WTC11 (cell line): ENCODE measurements around the gene PLEKHG5. TPM values are rescaled to one million over a fixed set of nuclear protein-coding genes. Genes with fewer than 3 reads are reported as not detected.

Source experiments
- ATAC-seq: fragments of 200-7000 bp; cut with Tn5 transposase; 2 replicates; pipeline ENCODE4 v1.10.0; 2021; ENCODE audit warnings: mild to moderate bottlenecking, moderate library complexity
- CTCF ChIA-PET: fragments of 300-600 bp; sonication (Branson Sonifier 250); formaldehyde crosslinking; loops from one replicate; lab custom pipeline; 2021; ENCODE audit warnings: antibody characterized with exemption; lab: Charles Lee
- POLR2A ChIA-PET: fragments of 350-600 bp; sonication (Branson Sonifier 250); formaldehyde crosslinking; loops from one replicate; lab custom pipeline; 2021; ENCODE audit warnings: antibody characterized with exemption; lab: Charles Lee
- DNase-seq: peaks from one replicate; pipeline ENCODE4 v3.0.0; 2021; ENCODE audit warnings: low spot score
- H3K27ac Mint-ChIP-seq: 2 replicates; pipeline ENCODE4 v1.8.0; 2021; ENCODE audit warnings: mixed read lengths
- H3K27me3 Mint-ChIP-seq: 2 replicates; pipeline ENCODE4 v1.8.0; 2021; ENCODE audit warnings: low read depth, mild to moderate bottlenecking, moderate library complexity, mixed read lengths
- H3K36me3 Mint-ChIP-seq: 2 replicates; pipeline ENCODE4 v1.8.0; 2021; ENCODE audit warnings: mixed read lengths
- H3K4me1 Mint-ChIP-seq: 2 replicates; pipeline ENCODE4 v1.8.0; 2022; ENCODE audit warnings: mixed read lengths
- H3K4me3 Mint-ChIP-seq: 2 replicates; pipeline ENCODE4 v1.8.0; 2021; ENCODE audit warnings: mild to moderate bottlenecking, moderate library complexity, mixed read lengths
- H3K9me3 Mint-ChIP-seq: 2 replicates; pipeline ENCODE4 v1.8.0; 2021; ENCODE audit warnings: mixed read lengths
- ARID4B ChIP-seq: sonication (generic); formaldehyde crosslinking; IDR thresholded peaks from 2 replicates; pipeline ENCODE4 v1.8.0; 2023; ENCODE audit warnings: missing genetic modification reagents, mild to moderate bottlenecking, borderline replicate concordance
- ATF6 ChIP-seq: sonication (generic); formaldehyde crosslinking; IDR thresholded peaks from 2 replicates; pipeline ENCODE4 v1.8.1; 2023; ENCODE audit warnings: mild to moderate bottlenecking, missing genetic modification reagents
- ETV6 ChIP-seq: sonication (generic); formaldehyde crosslinking; IDR thresholded peaks from 2 replicates; pipeline ENCODE4 v1.8.1; 2022; ENCODE audit warnings: mild to moderate bottlenecking, missing genetic modification reagents
- MLX ChIP-seq: sonication (generic); formaldehyde crosslinking; IDR thresholded peaks from 2 replicates; pipeline ENCODE4 v1.8.1; 2023; ENCODE audit warnings: mild to moderate bottlenecking, missing genetic modification reagents, moderate library complexity
- MXD4 ChIP-seq: fragments of 250-450 bp; sonication (Bioruptor Pico); IDR thresholded peaks from 2 replicates; pipeline ENCODE4 v1.8.0; 2021; ENCODE audit warnings: mild to moderate bottlenecking, moderate library complexity, borderline replicate concordance
- NR2C2 ChIP-seq: sonication (generic); formaldehyde crosslinking; IDR thresholded peaks from 2 replicates; pipeline ENCODE4 v1.8.0; 2022; ENCODE audit warnings: mild to moderate bottlenecking, missing genetic modification reagents
- RORB ChIP-seq: fragments of 250-450 bp; sonication (Bioruptor Pico); IDR thresholded peaks from 2 replicates; pipeline ENCODE4 v1.9.0; 2021; ENCODE audit warnings: mild to moderate bottlenecking
- SP1 ChIP-seq: sonication (generic); formaldehyde crosslinking; conservative IDR thresholded peaks from 2 replicates; pipeline ENCODE4 v1.8.1; 2022; ENCODE audit warnings: missing genetic modification reagents
- ZNF219 ChIP-seq: sonication (generic); formaldehyde crosslinking; IDR thresholded peaks from 2 replicates; pipeline ENCODE4 v1.8.0; 2023; ENCODE audit warnings: missing genetic modification reagents, mild to moderate bottlenecking, borderline replicate concordance
- ZNF423 ChIP-seq: fragments of 250-450 bp; sonication (Bioruptor Pico); IDR thresholded peaks from 2 replicates; pipeline ENCODE4 v2.1.2; 2022; ENCODE audit warnings: mild to moderate bottlenecking, moderate library complexity
- ZNF512 ChIP-seq: sonication (generic); formaldehyde crosslinking; IDR thresholded peaks from 2 replicates; pipeline ENCODE4 v1.8.1; 2022; ENCODE audit warnings: missing genetic modification reagents, borderline replicate concordance
- ZNF671 ChIP-seq: fragments of 250-450 bp; sonication (Bioruptor Pico); IDR thresholded peaks from 2 replicates; pipeline ENCODE4 v1.8.0; 2021; ENCODE audit warnings: mild to moderate bottlenecking
- total RNA-seq: library from RNA; stranded (reverse); gene quantifications from 3 replicates; pipeline ENCODE4 v1.2.3, GENCODE V29; 2021
- TF ChIP-seq, protein P1 (sequence below): sonication (generic); formaldehyde crosslinking; IDR thresholded peaks from 2 replicates; pipeline ENCODE4 v1.8.1; 2022; ENCODE audit warnings: mild to moderate bottlenecking, missing genetic modification reagents, moderate library complexity, borderline replicate concordance

Gene PLEKHG5
- total RNA-seq, 1 experiment from 2014 or later: 27.5 TPM

DNA sequence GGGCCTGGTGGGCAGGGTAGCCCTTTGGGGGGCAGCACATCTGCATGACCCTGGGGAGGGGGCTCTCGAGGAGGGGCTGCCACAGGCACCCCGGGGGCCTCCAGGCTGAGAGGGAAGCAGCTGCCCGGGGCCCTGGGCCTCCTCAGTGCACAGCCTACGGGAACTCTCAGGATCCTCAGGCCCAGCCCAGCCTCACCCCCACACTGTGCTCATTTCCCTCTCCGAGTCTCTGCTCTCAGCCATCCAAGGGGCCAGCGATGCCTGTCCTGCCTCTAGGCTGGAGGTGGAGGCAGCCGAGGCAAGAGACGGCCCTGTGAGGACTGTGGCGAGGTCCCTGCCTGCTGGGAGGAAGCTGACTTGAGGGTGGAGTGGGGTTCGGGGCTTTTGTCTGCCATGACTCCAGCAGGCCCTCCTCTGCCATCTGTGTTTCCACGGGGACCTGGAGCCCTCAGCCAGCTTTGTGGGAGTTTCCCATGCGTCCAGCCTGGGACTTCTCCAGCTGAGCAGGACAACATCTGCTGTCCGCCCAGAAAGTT lies 7.2 kb upstream of the PLEKHG5 start:
- no peak overlapping the region for H3K27ac Mint-ChIP-seq
- H3K27me3 Mint-ChIP-seq: peaks cover 30% of the 10 kb centered on the region
- no peak overlapping the region for H3K4me3 Mint-ChIP-seq
- CTCF ChIA-PET: interaction anchor here (1.1 to 3.9 kb wide), 7 partner anchors 10 to 61 kb away, joined by 4 to 21 read pairs (median 5); no protein-coding TSS in a partner anchor
- TF ChIP-seq ARID4B (CRISPR knock-in tag) (no peak), MLX (CRISPR knock-in tag) (no peak)
- TF ChIP-seq, all 79 proteins: peak for 0
- H3K4me1 Mint-ChIP-seq: peaks cover 19% of the 10 kb centered on the region
- ATAC-seq (no peak), DNase-seq (no peak)
- H3K36me3 Mint-ChIP-seq: no peaks in the 10 kb centered on the region
- no peaks in the 10 kb centered on the region for H3K9me3 Mint-ChIP-seq
- POLR2A ChIA-PET: interaction anchor here (0.7 kb wide), 1 partner anchor 13 kb away, joined by 3 read pairs; no protein-coding TSS in a partner anchor

- Mint-ChIP-seq H3K36me3 (no peaks in the 10 kb centered on the region), H3K27ac (no peak overlapping the region), H3K27me3 (peaks cover 30% of the 10 kb centered on the region), H3K4me3 (peak overlapping the region; percentile 68), H3K4me1 (peaks cover 19% of the 10 kb centered on the region), H3K9me3 (no peaks in the 10 kb centered on the region)
- ATAC-seq (no peak), DNase-seq (no peak)
- ChIA-PET CTCF (interaction anchor here (0.5 to 3.9 kb wide), 8 partner anchors 10 to 148 kb away, joined by 3 to 21 read pairs (median 4); no protein-coding TSS in a partner anchor), POLR2A (interaction anchor here (0.7 kb wide), 1 partner anchor 12 kb away, joined by 3 read pairs; no protein-coding TSS in a partner anchor)
- TF ChIP-seq, protein P1, sequence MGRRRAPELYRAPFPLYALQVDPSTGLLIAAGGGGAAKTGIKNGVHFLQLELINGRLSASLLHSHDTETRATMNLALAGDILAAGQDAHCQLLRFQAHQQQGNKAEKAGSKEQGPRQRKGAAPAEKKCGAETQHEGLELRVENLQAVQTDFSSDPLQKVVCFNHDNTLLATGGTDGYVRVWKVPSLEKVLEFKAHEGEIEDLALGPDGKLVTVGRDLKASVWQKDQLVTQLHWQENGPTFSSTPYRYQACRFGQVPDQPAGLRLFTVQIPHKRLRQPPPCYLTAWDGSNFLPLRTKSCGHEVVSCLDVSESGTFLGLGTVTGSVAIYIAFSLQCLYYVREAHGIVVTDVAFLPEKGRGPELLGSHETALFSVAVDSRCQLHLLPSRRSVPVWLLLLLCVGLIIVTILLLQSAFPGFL (CRISPR knock-in tag): no peak
- TF ChIP-seq RORB (CRISPR knock-in tag) (no peak), ETV6 (CRISPR knock-in tag) (no peak), ZNF219 (CRISPR knock-in tag) (no peak), ARID4B (CRISPR knock-in tag) (no peak), ZNF423 (CRISPR knock-in tag) (no peak), ATF6 (CRISPR knock-in tag) (no peak), ZNF512 (CRISPR knock-in tag) (no peak), ZNF671 (CRISPR knock-in tag) (no peak), MXD4 (no peak), SP1 (CRISPR knock-in tag) (no peak), NR2C2 (CRISPR knock-in tag) (no peak)
These were observed 6.6 kb upstream of the PLEKHG5 start for GRCh38 chr1:6497867-6498575.
